ENCODE measurements around the gene FOXN3. TPM values are rescaled to one million over a fixed set of nuclear protein-coding genes. Genes with fewer than 3 reads are reported as not detected.

The FOXN3 gene
- total RNA-seq, 1 experiment from 2014 or later, result 8.8 TPM

DNA sequence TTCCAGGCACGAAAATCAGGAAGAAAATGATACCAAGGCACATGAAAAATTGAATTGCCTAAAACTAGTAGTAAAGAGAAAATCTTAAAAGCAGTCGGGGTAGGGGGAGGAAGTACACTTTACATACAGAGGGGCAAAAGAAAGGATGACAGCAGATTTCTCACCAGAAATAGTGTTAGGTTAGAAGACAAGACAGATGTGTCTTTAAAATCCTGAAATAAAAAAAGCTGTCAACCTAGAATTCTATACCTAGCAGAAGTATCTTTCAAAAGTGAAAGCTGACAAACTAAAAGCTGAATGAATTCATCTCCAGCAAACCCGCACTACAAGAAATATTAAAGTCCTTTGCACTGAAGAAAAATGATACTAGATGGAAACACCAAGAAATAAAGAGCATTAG, 280.4 kb downstream of the FOXN3 start:
- in situ Hi-C loops (cut with HindIII; ENCODE audit: low pct_unique_long_range_greater_than_20kb, low sequenced_read_pairs), result no loop called here

DNA sequence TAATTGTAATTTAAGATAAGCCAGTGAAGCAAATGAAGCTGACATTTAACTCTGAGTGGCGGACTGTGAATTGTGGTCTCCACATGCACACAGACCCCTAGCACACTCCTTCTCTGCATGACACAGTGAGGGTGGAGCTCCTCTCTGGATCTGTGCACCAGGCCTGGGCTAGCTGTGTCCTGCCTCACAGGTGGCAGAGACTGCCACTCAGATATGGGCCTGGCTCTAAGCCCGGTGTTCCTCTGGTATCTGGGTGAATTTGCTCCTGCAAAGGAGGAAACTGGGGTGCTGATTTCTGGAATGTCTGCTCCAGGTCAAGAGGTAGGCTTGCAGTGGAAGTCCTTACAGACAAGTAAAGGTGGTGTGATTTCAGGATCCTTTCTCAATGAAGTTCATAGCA, 282.4 kb downstream of the FOXN3 start:
- no peaks in the 10 kb centered on the region for H3K4me1 ChIP-seq (ENCODE audit: control insufficient read depth, insufficient read depth, low read length)
- H3K27ac ChIP-seq (ENCODE audit: low read length), result no peak overlapping the region
- no peaks in the 10 kb centered on the region for H3K27me3 ChIP-seq (ENCODE audit: control insufficient read depth, insufficient read depth, low read length)
- no peaks in the 10 kb centered on the region for H3K36me3 ChIP-seq (ENCODE audit: control insufficient read depth, insufficient read depth, low read length)
- intact Hi-C loops (cut with micrococcal nuclease; ENCODE audit: unreplicated experiment), result no loop called here
- H3K9me3 ChIP-seq (ENCODE audit: control insufficient read depth, insufficient read depth, low read depth, low read length), result no peaks in the 10 kb centered on the region
- no peak for TF ChIP-seq TCF7L2 (IDR thresholded peaks at IDR 0.05; ENCODE audit: low read depth, low read length)
- TF ChIP-seq SIN3A (IDR thresholded peaks at IDR 0.05; ENCODE audit: borderline replicate concordance, insufficient read depth, low read depth, low read length), result no peak
- TF ChIP-seq, protein P1, sequence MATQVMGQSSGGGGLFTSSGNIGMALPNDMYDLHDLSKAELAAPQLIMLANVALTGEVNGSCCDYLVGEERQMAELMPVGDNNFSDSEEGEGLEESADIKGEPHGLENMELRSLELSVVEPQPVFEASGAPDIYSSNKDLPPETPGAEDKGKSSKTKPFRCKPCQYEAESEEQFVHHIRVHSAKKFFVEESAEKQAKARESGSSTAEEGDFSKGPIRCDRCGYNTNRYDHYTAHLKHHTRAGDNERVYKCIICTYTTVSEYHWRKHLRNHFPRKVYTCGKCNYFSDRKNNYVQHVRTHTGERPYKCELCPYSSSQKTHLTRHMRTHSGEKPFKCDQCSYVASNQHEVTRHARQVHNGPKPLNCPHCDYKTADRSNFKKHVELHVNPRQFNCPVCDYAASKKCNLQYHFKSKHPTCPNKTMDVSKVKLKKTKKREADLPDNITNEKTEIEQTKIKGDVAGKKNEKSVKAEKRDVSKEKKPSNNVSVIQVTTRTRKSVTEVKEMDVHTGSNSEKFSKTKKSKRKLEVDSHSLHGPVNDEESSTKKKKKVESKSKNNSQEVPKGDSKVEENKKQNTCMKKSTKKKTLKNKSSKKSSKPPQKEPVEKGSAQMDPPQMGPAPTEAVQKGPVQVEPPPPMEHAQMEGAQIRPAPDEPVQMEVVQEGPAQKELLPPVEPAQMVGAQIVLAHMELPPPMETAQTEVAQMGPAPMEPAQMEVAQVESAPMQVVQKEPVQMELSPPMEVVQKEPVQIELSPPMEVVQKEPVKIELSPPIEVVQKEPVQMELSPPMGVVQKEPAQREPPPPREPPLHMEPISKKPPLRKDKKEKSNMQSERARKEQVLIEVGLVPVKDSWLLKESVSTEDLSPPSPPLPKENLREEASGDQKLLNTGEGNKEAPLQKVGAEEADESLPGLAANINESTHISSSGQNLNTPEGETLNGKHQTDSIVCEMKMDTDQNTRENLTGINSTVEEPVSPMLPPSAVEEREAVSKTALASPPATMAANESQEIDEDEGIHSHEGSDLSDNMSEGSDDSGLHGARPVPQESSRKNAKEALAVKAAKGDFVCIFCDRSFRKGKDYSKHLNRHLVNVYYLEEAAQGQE (IDR thresholded peaks at IDR 0.05; ENCODE audit: insufficient read depth in 1 of 2, low read depth in 2 of 2, low read length in 1 of 2), result no peak
- no peak for TF ChIP-seq POLR2AphosphoS5 (IDR thresholded peaks at IDR 0.05; ENCODE audit: low read depth, low read length)
- no peak for ATAC-seq
- no peak overlapping the region for H3K4me3 ChIP-seq (ENCODE audit: low read depth in 2 of 2, low read length in 2 of 2)
- BruUV-seq (replicated peaks), result no TSS peak
- in situ Hi-C loops (cut with HindIII; ENCODE audit: low pct_unique_long_range_greater_than_20kb, low sequenced_read_pairs), result no loop called here
- ChIA-PET POLR2A (no interaction called here), CTCF (no interaction called here)
- DNase-seq (ENCODE audit: low read depth, low spot score), result no peak

More for the DNA sequence above, 280.4 kb downstream of the FOXN3 start:
- ATAC-seq, result no peak
- ChIA-PET CTCF (no interaction called here), POLR2A (no interaction called here)
- H3K27me3 ChIP-seq (ENCODE audit: control insufficient read depth, insufficient read depth, low read length), result no peaks in the 10 kb centered on the region
- H3K4me1 ChIP-seq (ENCODE audit: control insufficient read depth, insufficient read depth, low read length), result no peaks in the 10 kb centered on the region
- no peak overlapping the region for H3K27ac ChIP-seq (ENCODE audit: low read length)
- H3K36me3 ChIP-seq (ENCODE audit: control insufficient read depth, insufficient read depth, low read length), result no peaks in the 10 kb centered on the region
- TF ChIP-seq POLR2AphosphoS5 (IDR thresholded peaks at IDR 0.05; ENCODE audit: low read depth, low read length) (no peak), SIN3A (IDR thresholded peaks at IDR 0.05; ENCODE audit: borderline replicate concordance, insufficient read depth, low read depth, low read length) (no peak), TCF7L2 (IDR thresholded peaks at IDR 0.05; ENCODE audit: low read depth, low read length) (no peak)
- TF ChIP-seq, protein P1 (IDR thresholded peaks at IDR 0.05; ENCODE audit: insufficient read depth in 1 of 2, low read depth in 2 of 2, low read length in 1 of 2), result no peak
- TF ChIP-seq, protein P2, sequence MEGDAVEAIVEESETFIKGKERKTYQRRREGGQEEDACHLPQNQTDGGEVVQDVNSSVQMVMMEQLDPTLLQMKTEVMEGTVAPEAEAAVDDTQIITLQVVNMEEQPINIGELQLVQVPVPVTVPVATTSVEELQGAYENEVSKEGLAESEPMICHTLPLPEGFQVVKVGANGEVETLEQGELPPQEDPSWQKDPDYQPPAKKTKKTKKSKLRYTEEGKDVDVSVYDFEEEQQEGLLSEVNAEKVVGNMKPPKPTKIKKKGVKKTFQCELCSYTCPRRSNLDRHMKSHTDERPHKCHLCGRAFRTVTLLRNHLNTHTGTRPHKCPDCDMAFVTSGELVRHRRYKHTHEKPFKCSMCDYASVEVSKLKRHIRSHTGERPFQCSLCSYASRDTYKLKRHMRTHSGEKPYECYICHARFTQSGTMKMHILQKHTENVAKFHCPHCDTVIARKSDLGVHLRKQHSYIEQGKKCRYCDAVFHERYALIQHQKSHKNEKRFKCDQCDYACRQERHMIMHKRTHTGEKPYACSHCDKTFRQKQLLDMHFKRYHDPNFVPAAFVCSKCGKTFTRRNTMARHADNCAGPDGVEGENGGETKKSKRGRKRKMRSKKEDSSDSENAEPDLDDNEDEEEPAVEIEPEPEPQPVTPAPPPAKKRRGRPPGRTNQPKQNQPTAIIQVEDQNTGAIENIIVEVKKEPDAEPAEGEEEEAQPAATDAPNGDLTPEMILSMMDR (IDR thresholded peaks at IDR 0.05), result no peak
- BruUV-seq (replicated peaks), result no TSS peak
- H3K9me3 ChIP-seq (ENCODE audit: control insufficient read depth, insufficient read depth, low read depth, low read length), result no peaks in the 10 kb centered on the region
- intact Hi-C loops (cut with micrococcal nuclease; ENCODE audit: unreplicated experiment), result no loop called here
- H3K4me3 ChIP-seq (ENCODE audit: low read depth in 2 of 2, low read length in 2 of 2), result no peak overlapping the region
- DNase-seq (ENCODE audit: low read depth, low spot score), result no peak
